ENCODE results near the gene PAK3. TPM values are rescaled to one million over a fixed set of nuclear protein-coding genes. Genes with fewer than 3 reads are reported as not detected.

PAK3 gene
- polyA plus RNA-seq, 3 donors from 2014 or later, result 0.12 TPM; not detected in 2

DNA sequence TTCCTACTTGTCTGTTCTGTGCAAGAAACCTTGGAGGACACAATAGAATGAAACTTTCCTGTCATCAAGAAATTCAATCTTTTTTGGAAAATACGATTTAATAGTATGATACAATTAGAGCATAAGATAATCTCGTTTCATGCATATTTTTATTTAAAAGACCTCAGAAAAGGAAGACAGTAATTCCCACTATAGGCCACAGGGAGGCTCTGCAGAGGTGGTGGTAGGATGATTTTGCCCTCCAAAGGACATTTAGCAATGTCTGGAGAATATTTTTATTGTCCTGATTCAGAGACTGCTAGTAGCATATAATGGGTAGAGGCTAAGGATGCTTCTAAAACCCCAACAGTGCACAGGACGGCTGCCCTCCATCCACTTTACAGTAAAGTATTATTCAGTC lies 68.7 kb downstream of the PAK3 start:
- Mint-ChIP-seq H3K27ac (no peak overlapping the region), H3K4me1 (no peaks in the 10 kb centered on the region), H3K4me3 (no peak overlapping the region), H3K9me3 (peaks cover 0 to 2% (median 0%) of the 10 kb centered on the region in 6 donors), H3K27me3 (ENCODE audit: low read depth in 3 of 3) (peaks cover 0 to 9% (median 5%) of the 10 kb centered on the region in 3 donors), H3K36me3 (no peaks in the 10 kb centered on the region)
- DNase-seq, result no peak

GRCh38 chrX:111165902-111166301 lies 69.9 kb downstream of the PAK3 start:
- no peak for DNase-seq
- Mint-ChIP-seq H3K27me3 (ENCODE audit: low read depth in 3 of 3) (peaks cover 0 to 9% (median 5%) of the 10 kb centered on the region in 3 donors), H3K4me1 (no peaks in the 10 kb centered on the region), H3K4me3 (no peak overlapping the region), H3K27ac (no peak overlapping the region), H3K9me3 (peaks cover 0 to 2% (median 0%) of the 10 kb centered on the region in 6 donors), H3K36me3 (no peaks in the 10 kb centered on the region)

DNA sequence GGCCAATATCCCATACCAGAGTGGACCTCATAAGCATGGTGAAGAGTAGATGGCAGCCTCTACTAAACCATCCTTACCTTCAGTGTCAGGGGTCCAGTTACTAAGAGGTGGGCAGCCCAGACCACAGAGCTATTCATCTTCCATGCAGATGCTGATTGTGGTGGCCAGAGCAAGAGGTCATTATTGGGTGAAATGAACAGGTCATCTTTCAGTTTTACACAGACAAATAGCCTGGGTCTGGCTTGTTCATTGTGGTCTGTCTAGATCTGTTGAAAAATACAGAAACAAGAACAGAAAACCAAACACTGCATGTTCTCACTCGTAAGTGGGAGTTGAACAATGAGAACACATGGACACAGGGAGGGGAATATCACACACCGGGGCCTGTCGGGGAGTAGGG lies 71.3 kb downstream of the PAK3 start:
- H3K4me3 Mint-ChIP-seq, result no peak overlapping the region
- H3K4me1 Mint-ChIP-seq, result no peaks in the 10 kb centered on the region
- DNase-seq, result no peak
- H3K27ac Mint-ChIP-seq, result no peak overlapping the region
- H3K36me3 Mint-ChIP-seq, result no peaks in the 10 kb centered on the region
- H3K9me3 Mint-ChIP-seq, result no peaks in the 10 kb centered on the region
- H3K27me3 Mint-ChIP-seq (ENCODE audit: low read depth in 3 of 3), result peaks cover 0 to 5% (median 3%) of the 10 kb centered on the region in 3 donors

- Mint-ChIP-seq H3K4me3 (no peak overlapping the region), H3K4me1 (no peaks in the 10 kb centered on the region), H3K9me3 (no peaks in the 10 kb centered on the region), H3K27me3 (ENCODE audit: low read depth in 3 of 3) (peaks cover 0 to 5% (median 0%) of the 10 kb centered on the region in 3 donors), H3K27ac (no peak overlapping the region), H3K36me3 (no peaks in the 10 kb centered on the region)
- DNase-seq, result no peak
These were observed 72.3 kb downstream of the PAK3 start for GRCh38 chrX:111168314-111168713.

GRCh38 chrX:111169141-111169540 lies 73.2 kb downstream of the PAK3 start:
- Mint-ChIP-seq H3K4me1 (no peaks in the 10 kb centered on the region), H3K27ac (no peak overlapping the region), H3K9me3 (no peaks in the 10 kb centered on the region), H3K4me3 (no peak overlapping the region), H3K36me3 (no peaks in the 10 kb centered on the region), H3K27me3 (ENCODE audit: low read depth in 3 of 3) (peaks cover 0 to 5% (median 2%) of the 10 kb centered on the region in 3 donors)
- no peak for DNase-seq

DNA sequence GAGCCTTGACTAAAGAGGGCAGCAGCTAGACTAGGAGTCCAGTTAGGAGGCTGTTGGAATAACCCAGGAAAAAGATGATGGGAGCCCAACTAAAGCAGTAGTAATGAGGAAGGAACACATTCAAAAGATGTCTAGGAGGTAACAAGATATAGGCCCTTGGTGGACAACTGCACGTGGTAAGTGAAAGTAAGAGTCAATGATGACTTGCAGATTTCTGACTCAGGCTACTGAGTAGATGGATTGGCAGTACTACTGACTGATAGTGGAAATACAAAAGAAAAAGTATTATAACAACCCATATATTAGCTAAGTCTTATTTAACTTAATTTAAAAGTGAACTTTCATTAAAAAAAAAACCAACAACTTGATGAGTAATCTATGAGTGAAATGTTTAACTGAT lies 74.0 kb downstream of the PAK3 start:
- no peak for DNase-seq
- Mint-ChIP-seq H3K27ac (no peak overlapping the region), H3K4me3 (no peak overlapping the region), H3K9me3 (no peaks in the 10 kb centered on the region), H3K4me1 (no peaks in the 10 kb centered on the region), H3K27me3 (ENCODE audit: low read depth in 3 of 3) (peaks cover 0 to 5% (median 2%) of the 10 kb centered on the region in 3 donors), H3K36me3 (no peaks in the 10 kb centered on the region)

DNA sequence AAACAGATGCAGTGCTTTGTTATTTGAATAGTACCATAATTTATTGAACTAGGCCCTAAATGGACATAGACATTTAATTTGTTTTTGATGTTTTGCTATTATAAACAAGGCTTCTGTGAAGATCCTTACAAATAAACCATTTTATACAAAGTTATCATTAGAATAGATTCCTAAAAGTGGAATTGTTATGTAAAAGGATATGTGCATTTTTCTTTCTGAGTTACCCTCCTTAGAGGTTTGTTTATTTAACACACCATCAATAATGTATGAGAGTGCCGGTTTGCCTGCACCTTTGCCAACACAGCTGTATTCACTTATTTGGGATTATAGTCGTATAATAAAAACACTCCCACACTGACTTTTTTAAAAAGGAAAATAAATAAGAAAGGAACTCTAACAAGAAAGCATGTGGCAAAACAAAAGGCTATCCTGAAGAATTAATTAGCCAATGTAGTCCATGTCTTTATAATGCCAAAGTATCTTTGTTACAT lies 84.8 kb downstream of the PAK3 start:
- Mint-ChIP-seq H3K27me3 (ENCODE audit: low read depth in 3 of 3) (peaks cover 0 to 8% (median 1%) of the 10 kb centered on the region in 3 donors), H3K9me3 (no peaks in the 10 kb centered on the region)

DNA sequence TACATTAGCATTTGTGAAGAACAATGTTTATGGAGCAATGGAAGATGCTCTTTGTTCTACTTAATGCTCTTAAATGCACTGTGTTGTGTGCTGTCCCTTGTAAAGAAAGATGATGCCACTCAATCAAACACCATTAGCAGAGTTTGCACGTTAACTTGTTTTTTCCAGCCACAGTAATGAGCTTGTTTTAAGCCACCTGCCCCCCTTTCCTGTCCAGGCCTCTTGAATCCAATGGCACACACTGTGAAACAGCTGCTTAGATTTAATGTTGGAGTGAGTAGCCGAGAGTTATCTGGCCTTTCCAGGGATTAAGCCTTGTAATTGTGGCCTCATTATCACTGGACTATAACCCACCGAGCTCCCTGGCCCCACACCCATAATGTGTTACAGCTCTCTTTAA lies 86.0 kb downstream of the PAK3 start:
- Mint-ChIP-seq H3K9me3 (no peaks in the 10 kb centered on the region), H3K27me3 (ENCODE audit: low read depth in 3 of 3) (peaks cover 1 to 8% (median 2%) of the 10 kb centered on the region in 3 donors), H3K4me3 (no peak overlapping the region), H3K27ac (no peak overlapping the region), H3K4me1 (no peaks in the 10 kb centered on the region), H3K36me3 (no peaks in the 10 kb centered on the region)
- DNase-seq, result no peak

More for the DNA sequence above, 84.8 kb downstream of the PAK3 start:
- Mint-ChIP-seq H3K4me1 (no peaks in the 10 kb centered on the region), H3K4me3 (no peak overlapping the region), H3K27ac (no peak overlapping the region), H3K36me3 (no peaks in the 10 kb centered on the region)
- no peak for DNase-seq

DNA sequence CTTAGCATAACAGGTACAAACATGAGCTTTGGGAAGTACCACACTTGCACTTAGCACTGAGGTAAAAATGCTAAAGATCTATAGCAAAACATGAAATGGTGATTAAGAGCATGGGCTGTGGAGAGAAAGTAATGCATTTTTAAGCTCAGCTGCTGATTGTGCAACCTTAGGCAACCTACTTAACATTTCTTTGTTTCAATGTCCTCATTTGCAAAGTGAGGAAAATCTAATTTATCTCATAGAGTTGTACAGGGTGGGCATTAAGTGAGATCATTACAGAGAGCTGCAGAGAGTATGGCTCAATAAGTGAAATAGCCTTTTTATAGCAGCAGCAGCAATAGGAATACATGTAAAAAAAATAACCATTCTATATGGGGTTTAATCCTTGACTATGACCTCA lies 87.0 kb downstream of the PAK3 start:
- no peaks in the 10 kb centered on the region for H3K4me1 Mint-ChIP-seq
- no peak for DNase-seq
- H3K27ac Mint-ChIP-seq, result no peak overlapping the region
- no peak overlapping the region for H3K4me3 Mint-ChIP-seq
- peaks cover 1 to 8% (median 2%) of the 10 kb centered on the region in 3 donors for H3K27me3 Mint-ChIP-seq (ENCODE audit: low read depth in 3 of 3)
- H3K9me3 Mint-ChIP-seq, result no peaks in the 10 kb centered on the region
- H3K36me3 Mint-ChIP-seq, result no peaks in the 10 kb centered on the region

- Mint-ChIP-seq H3K27ac (no peak overlapping the region), H3K27me3 (ENCODE audit: low read depth in 3 of 3) (no peaks in the 10 kb centered on the region), H3K4me1 (no peaks in the 10 kb centered on the region), H3K9me3 (no peaks in the 10 kb centered on the region), H3K36me3 (no peaks in the 10 kb centered on the region), H3K4me3 (no peak overlapping the region)
- DNase-seq, result no peak
These were observed 95.6 kb downstream of the PAK3 start for GRCh38 chrX:111191598-111191997.

DNA sequence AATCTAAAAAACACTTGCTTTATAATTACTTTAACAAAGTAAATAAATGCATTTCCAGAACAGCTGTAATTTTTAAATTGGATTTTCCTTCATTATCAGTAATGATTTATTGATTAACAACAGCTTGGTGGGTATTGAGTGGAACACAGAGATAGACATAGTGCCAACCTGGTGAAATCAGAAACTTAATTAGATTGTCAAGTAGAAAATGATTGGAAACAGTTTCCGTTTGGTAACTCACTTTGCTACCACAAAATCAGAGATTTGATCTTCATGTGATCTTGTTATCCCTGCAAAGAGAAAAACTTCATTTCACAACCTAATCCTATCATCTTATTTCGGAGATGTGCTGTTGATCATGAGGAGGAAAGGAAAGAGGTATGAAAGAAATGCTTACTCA lies 103.5 kb downstream of the PAK3 start:
- peaks cover 0 to 10% (median 4%) of the 10 kb centered on the region in 3 donors for H3K27me3 Mint-ChIP-seq (ENCODE audit: low read depth in 3 of 3)
- no peaks in the 10 kb centered on the region for H3K4me1 Mint-ChIP-seq
- H3K9me3 Mint-ChIP-seq, result peaks cover 0 to 2% (median 0%) of the 10 kb centered on the region in 6 donors
- DNase-seq, result no peak
- H3K36me3 Mint-ChIP-seq, result no peaks in the 10 kb centered on the region
- no peak overlapping the region for H3K27ac Mint-ChIP-seq
- H3K4me3 Mint-ChIP-seq, result no peak overlapping the region

DNA sequence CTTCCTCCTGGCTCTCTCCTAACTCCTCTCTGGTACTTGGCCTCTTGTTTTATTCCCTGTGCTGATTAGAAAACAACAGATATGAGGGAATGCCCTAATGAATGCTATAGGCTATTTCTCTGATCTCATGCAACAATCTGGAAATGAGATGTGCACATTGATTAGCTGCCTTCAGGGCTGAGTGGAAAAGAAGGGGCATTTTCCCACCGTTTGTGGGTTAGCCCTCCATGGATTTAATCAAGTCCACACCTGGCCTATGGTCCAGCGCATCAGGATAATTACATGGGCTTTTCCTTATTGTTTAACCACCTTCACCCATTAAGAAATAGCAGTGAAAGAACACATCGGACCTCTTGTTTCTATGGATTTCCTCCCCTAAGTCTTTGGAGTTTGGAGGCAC lies 104.3 kb downstream of the PAK3 start:
- Mint-ChIP-seq H3K27me3 (ENCODE audit: low read depth in 3 of 3) (peaks cover 0 to 10% (median 4%) of the 10 kb centered on the region in 3 donors), H3K27ac (no peak overlapping the region), H3K9me3 (peaks cover 0 to 2% (median 0%) of the 10 kb centered on the region in 6 donors), H3K36me3 (no peaks in the 10 kb centered on the region), H3K4me3 (no peak overlapping the region), H3K4me1 (no peaks in the 10 kb centered on the region)
- no peak for DNase-seq

DNA sequence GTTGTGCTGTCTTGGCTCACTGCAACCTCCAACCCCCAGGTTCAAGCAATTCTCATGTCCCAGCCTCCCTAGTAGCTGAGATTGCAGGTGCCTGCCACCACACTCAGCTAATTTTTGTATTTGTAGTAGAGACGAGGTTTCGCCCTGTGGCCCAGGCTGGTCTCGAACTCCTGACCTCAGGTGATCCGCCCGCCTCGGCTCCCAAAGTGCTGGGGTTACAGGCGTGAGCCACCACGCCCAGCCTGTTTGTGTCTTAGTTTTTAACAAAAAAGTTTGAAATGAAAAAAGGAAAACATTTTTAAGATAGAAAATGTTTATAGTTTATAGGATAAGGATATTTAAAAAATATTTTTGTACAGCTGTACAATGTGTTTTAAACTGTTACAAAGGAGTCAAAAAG lies 111.9 kb downstream of the PAK3 start:
- Mint-ChIP-seq H3K4me3 (no peak overlapping the region), H3K36me3 (no peaks in the 10 kb centered on the region), H3K27ac (no peak overlapping the region), H3K4me1 (no peaks in the 10 kb centered on the region), H3K27me3 (ENCODE audit: low read depth in 3 of 3) (peaks cover 0 to 5% (median 2%) of the 10 kb centered on the region in 3 donors), H3K9me3 (no peaks in the 10 kb centered on the region)
- no peak for DNase-seq

GRCh38 chrX:111216293-111216801 lies 120.4 kb downstream of the PAK3 start:
- Mint-ChIP-seq H3K9me3 (peaks cover 0 to 4% (median under 1%) of the 10 kb centered on the region in 6 donors), H3K27me3 (ENCODE audit: low read depth in 3 of 3) (peaks cover 3 to 5% (median 5%) of the 10 kb centered on the region in 3 donors), H3K4me3 (no peak overlapping the region)

GRCh38 chrX:111244235-111244750 lies 148.3 kb downstream of the PAK3 start:
- no peak for DNase-seq
- no peak overlapping the region for H3K4me3 Mint-ChIP-seq
- peaks cover 0 to 16% (median 2%) of the 10 kb centered on the region in 3 donors for H3K27me3 Mint-ChIP-seq (ENCODE audit: low read depth in 3 of 3)
- no peaks in the 10 kb centered on the region for H3K4me1 Mint-ChIP-seq
- H3K9me3 Mint-ChIP-seq, result no peaks in the 10 kb centered on the region
- no peak overlapping the region for H3K27ac Mint-ChIP-seq
- H3K36me3 Mint-ChIP-seq, result no peaks in the 10 kb centered on the region

More at GRCh38 chrX:111216293-111216801, 120.4 kb downstream of the PAK3 start:
- H3K27ac Mint-ChIP-seq, result no peak overlapping the region
- H3K4me1 Mint-ChIP-seq, result no peaks in the 10 kb centered on the region
- no peak for DNase-seq
- H3K36me3 Mint-ChIP-seq, result no peaks in the 10 kb centered on the region
